Endodermal cell (in vitro differentiated cells): ENCODE measurements around the gene MYOZ1. TPM values are rescaled to one million over a fixed set of nuclear protein-coding genes. Genes with fewer than 3 reads are reported as not detected.

ENCODE experiments used
- DNase-seq: peaks from one replicate; pipeline ENCODE4 v3.0.0-alpha.2; 2017
- H3K27ac ChIP-seq: 2 replicates; pipeline ENCODE4 v1.5.1; 2013; ENCODE audit warnings: mild to moderate bottlenecking, low read depth, low read length, moderate library complexity
- H3K27me3 ChIP-seq: 2 replicates; pipeline ENCODE4 v1.6.1; 2013; ENCODE audit warnings: mild to moderate bottlenecking, low read length, moderate library complexity; ENCODE audit not compliant: insufficient read depth, control insufficient read depth, poor library complexity, severe bottlenecking
- H3K36me3 ChIP-seq: 2 replicates; pipeline ENCODE4 v1.7.0; 2013; ENCODE audit warnings: mild to moderate bottlenecking, low read length, moderate library complexity; ENCODE audit not compliant: control insufficient read depth, insufficient read depth
- H3K4me1 ChIP-seq: one replicate; pipeline ENCODE4 v1.7.0; 2013; ENCODE audit warnings: low read length; ENCODE audit not compliant: control insufficient read depth, insufficient read depth
- H3K4me3 ChIP-seq: 2 replicates; pipeline ENCODE4 v1.5.1; 2013; ENCODE audit warnings: mild to moderate bottlenecking, low read length, moderate library complexity
- H3K9ac ChIP-seq: 2 replicates; pipeline ENCODE4 v1.6.1; 2013; ENCODE audit warnings: mild to moderate bottlenecking, low read length, moderate library complexity; ENCODE audit not compliant: poor library complexity, severe bottlenecking; ENCODE audit errors: extremely low read depth
- H3K9me3 ChIP-seq: 2 replicates; pipeline ENCODE4 v1.6.1; 2013; ENCODE audit warnings: mild to moderate bottlenecking, low read length, moderate library complexity; ENCODE audit not compliant: control insufficient read depth
- H3K27ac Mint-ChIP-seq: 2 replicates; pipeline ENCODE4 v1.8.0; 2020; ENCODE audit warnings: mixed read lengths
- H3K27me3 Mint-ChIP-seq: 2 replicates; pipeline ENCODE4 v1.8.0; 2021; ENCODE audit warnings: mild to moderate bottlenecking, mixed read lengths; ENCODE audit not compliant: insufficient read depth
- H3K36me3 Mint-ChIP-seq: 2 replicates; pipeline ENCODE4 v1.8.0; 2020; ENCODE audit warnings: low read depth, mixed read lengths
- H3K4me1 Mint-ChIP-seq: 2 replicates; pipeline ENCODE4 v1.8.0; 2020; ENCODE audit warnings: mixed read lengths
- H3K4me3 Mint-ChIP-seq: 2 replicates; pipeline ENCODE4 v1.8.0; 2020; ENCODE audit warnings: mild to moderate bottlenecking, moderate library complexity, mixed read lengths
- H3K9me3 Mint-ChIP-seq: 2 replicates; pipeline ENCODE4 v1.8.0; 2020; ENCODE audit warnings: mild to moderate bottlenecking, mixed read lengths
- WGBS, 2 experiments: methylation state at CpG; one replicate each; pipeline versions ENCODE4 v1.1.5 to v1.1.7; 2013; ENCODE audit warnings: missing lambda C conversion rate in 2 of 2, mixed read lengths in 1 of 2; ENCODE audit not compliant: insufficient coverage in 1 of 2, insufficient read length in 1 of 2; 5-methylcytosine and 5-hydroxymethylcytosine counted together
- total RNA-seq, 2 donors: library from RNA; stranded (reverse); fragmentation: NEBNext Ultra II Directional in 1 of 2; extraction: Animal tissue kit (Norgen Biotek cat#: 25700) in 1 of 2; gene quantifications; 2 replicates in 1 of 2; 3 replicates in 1 of 2; pipeline ENCODE4 v1.2.1, GENCODE V29; 2021
- TF ChIP-seq, protein P1 (sequence below): fragments of 200-600 bp; sonication (generic); conservative IDR thresholded peaks from 2 replicates; pipeline ENCODE4 v1.5.0; 2021; ENCODE audit warnings: antibody characterized with exemption, mild to moderate bottlenecking

MYOZ1 gene
- total RNA-seq, 2 donors from 2014 or later = 1.6 to 2.4 TPM

DNA sequence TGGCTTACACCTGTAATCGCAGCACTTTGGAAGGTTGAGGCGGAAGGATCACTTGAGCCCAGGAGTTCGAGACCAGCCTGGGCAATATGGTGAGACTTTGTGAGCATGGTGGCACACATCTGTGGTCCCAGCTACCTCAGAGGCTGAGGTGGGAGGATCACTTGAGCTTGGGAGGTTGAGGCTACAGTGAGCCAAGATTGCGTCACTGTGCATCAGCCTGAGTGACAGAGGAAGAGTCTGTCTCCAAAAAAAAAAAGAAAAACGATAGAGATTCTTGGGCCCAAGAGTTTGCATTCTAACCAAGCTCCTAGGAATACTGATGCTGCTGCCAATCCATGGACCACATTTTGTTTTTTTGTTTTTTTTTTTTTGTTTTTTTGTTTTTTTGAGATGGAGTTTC lies 12.1 kb downstream of the MYOZ1 start:
- H3K27me3 ChIP-seq = no peaks in the 10 kb centered on the region
- Mint-ChIP-seq H3K9me3 (no peaks in the 10 kb centered on the region), H3K27me3 (no peaks in the 10 kb centered on the region), H3K27ac (no peak overlapping the region), H3K4me3 (no peak overlapping the region), H3K4me1 (peaks cover 14% of the 10 kb centered on the region), H3K36me3 (no peaks in the 10 kb centered on the region)
- no peaks in the 10 kb centered on the region for H3K9me3 ChIP-seq
- no peak overlapping the region for H3K9ac ChIP-seq
- no peak overlapping the region for H3K27ac ChIP-seq
- DNase-seq = no peak
- peaks cover 6% of the 10 kb centered on the region for H3K4me1 ChIP-seq
- 94 to 95% methylated on average over 4 to 5 of the region's 5 CpGs for WGBS, 2 experiments
- H3K4me3 ChIP-seq = no peak overlapping the region
- TF ChIP-seq, protein P1, sequence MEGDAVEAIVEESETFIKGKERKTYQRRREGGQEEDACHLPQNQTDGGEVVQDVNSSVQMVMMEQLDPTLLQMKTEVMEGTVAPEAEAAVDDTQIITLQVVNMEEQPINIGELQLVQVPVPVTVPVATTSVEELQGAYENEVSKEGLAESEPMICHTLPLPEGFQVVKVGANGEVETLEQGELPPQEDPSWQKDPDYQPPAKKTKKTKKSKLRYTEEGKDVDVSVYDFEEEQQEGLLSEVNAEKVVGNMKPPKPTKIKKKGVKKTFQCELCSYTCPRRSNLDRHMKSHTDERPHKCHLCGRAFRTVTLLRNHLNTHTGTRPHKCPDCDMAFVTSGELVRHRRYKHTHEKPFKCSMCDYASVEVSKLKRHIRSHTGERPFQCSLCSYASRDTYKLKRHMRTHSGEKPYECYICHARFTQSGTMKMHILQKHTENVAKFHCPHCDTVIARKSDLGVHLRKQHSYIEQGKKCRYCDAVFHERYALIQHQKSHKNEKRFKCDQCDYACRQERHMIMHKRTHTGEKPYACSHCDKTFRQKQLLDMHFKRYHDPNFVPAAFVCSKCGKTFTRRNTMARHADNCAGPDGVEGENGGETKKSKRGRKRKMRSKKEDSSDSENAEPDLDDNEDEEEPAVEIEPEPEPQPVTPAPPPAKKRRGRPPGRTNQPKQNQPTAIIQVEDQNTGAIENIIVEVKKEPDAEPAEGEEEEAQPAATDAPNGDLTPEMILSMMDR = no peak
- H3K36me3 ChIP-seq = no peaks in the 10 kb centered on the region

DNA sequence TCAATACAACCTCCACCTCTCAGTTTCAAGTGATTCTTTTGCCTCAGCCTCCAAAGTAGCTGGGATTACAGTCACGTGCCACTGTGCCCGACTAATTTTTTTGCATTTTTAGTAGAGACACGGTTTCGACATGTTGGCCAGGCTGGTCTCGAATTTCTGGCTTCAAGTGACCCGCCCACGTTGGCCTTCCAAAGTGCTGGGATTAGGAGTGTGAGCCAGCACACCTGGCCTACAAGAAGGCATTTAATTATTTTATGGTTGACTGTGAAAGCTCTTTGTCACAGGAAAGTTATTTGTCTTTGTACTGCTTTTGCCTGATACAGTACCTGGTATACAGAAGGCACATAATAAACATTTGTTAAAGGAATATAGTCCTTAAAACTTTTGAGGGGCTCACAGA lies 12.9 kb downstream of the MYOZ1 start:
- DNase-seq = no peak
- Mint-ChIP-seq H3K36me3 (no peaks in the 10 kb centered on the region), H3K4me1 (peaks cover 14% of the 10 kb centered on the region), H3K4me3 (no peak overlapping the region), H3K27me3 (no peaks in the 10 kb centered on the region), H3K27ac (no peak overlapping the region), H3K9me3 (no peaks in the 10 kb centered on the region)
- H3K4me1 ChIP-seq = peaks cover 6% of the 10 kb centered on the region
- H3K27me3 ChIP-seq = no peaks in the 10 kb centered on the region
- TF ChIP-seq, protein P1 = no peak
- no peak overlapping the region for H3K27ac ChIP-seq
- WGBS, 2 experiments = 89 to 91% methylated on average over 7 of the region's 7 CpGs
- no peaks in the 10 kb centered on the region for H3K36me3 ChIP-seq
- no peak overlapping the region for H3K9ac ChIP-seq
- H3K9me3 ChIP-seq = no peaks in the 10 kb centered on the region
- H3K4me3 ChIP-seq = no peak overlapping the region

DNA sequence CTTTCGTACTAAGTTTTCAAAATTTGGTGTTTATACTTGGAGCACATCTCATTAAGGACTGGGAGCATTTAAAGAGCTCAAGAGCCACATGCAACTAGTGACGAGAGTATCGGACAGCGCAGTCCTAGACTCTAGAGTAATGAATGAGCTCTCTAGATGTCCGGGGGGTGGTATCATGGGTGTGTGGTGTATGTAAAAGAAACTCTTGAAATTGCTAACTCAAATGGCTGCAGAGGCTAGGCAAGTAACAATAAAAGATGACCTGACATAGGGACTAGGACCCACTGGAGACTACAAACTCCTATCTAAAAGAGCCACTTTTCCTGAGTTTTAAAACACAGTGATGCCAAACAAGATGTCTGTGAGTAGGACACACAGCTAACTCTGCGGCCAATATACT lies 14.0 kb downstream of the MYOZ1 start:
- 94 to 100% methylated on average over 5 to 6 of the region's 6 CpGs for WGBS, 2 experiments
- Histone ChIP-seq H3K27me3 (no peaks in the 10 kb centered on the region), H3K36me3 (no peaks in the 10 kb centered on the region), H3K9ac (no peak overlapping the region), H3K4me1 (peaks cover 6% of the 10 kb centered on the region), H3K4me3 (peak overlapping the region; percentile 98), H3K27ac (no peak overlapping the region), H3K9me3 (no peaks in the 10 kb centered on the region)
- DNase-seq = no peak
- Mint-ChIP-seq H3K4me1 (peaks cover 14% of the 10 kb centered on the region), H3K36me3 (no peaks in the 10 kb centered on the region), H3K27ac (no peak overlapping the region), H3K27me3 (no peaks in the 10 kb centered on the region), H3K9me3 (no peaks in the 10 kb centered on the region), H3K4me3 (peak overlapping the region; percentile 89)
- TF ChIP-seq, protein P1 = no peak
